Thyroid gland (tissue), 4 donors: ENCODE results near the gene SLITRK6.

Experiments
- POLR2A ChIP-seq, 2 donors: fragments of 450-650 bp; IDR thresholded peaks; one replicate each; pipeline ENCODE4 v1.6.1; 2017; ENCODE audit warnings: antibody characterized with exemption in 2 of 2, mild to moderate bottlenecking in 2 of 2, moderate library complexity in 1 of 2
- TF ChIP-seq, protein P1 (sequence below), 6 experiments: fragments of 200-600 bp in 3 of 6; fragments of 450-650 bp in 3 of 6; sonication (generic) in 3 of 6; IDR thresholded peaks; one replicate each; pipeline ENCODE4 v1.5.1; 2016 to 2019; ENCODE audit warnings: antibody characterized with exemption in 6 of 6, mild to moderate bottlenecking in 2 of 6, inconsistent platforms in 1 of 6, moderate library complexity in 1 of 6

DNA sequence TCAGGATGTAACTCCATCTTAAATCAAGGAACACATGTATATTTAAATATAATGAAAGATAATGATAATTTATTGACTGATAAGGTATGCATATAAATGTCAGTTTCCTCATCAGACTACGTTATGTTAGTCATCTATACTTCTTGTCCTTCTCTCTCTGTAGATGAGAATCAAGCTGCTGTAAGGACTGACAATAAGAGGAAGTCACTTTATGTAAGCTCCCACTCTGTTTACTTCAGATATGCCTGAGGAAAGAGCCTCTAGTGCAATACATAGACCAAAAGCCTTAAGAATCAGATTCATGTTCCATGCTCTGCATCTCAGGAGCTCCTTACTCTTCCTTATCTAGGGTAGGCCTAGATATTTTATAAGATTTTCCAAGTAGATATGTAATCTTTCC lies 9.6 kb upstream of the SLITRK6 start:
- TF ChIP-seq, protein P1, sequence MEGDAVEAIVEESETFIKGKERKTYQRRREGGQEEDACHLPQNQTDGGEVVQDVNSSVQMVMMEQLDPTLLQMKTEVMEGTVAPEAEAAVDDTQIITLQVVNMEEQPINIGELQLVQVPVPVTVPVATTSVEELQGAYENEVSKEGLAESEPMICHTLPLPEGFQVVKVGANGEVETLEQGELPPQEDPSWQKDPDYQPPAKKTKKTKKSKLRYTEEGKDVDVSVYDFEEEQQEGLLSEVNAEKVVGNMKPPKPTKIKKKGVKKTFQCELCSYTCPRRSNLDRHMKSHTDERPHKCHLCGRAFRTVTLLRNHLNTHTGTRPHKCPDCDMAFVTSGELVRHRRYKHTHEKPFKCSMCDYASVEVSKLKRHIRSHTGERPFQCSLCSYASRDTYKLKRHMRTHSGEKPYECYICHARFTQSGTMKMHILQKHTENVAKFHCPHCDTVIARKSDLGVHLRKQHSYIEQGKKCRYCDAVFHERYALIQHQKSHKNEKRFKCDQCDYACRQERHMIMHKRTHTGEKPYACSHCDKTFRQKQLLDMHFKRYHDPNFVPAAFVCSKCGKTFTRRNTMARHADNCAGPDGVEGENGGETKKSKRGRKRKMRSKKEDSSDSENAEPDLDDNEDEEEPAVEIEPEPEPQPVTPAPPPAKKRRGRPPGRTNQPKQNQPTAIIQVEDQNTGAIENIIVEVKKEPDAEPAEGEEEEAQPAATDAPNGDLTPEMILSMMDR (IDR thresholded peaks at IDR 0.05) = no peak
- TF ChIP-seq POLR2A (IDR thresholded peaks at IDR 0.05) = no peak
